Pulmonary artery endothelial cell (primary cell): ENCODE data around the gene ADAMTS15. TPM values are rescaled to one million over a fixed set of nuclear protein-coding genes. Genes with fewer than 3 reads are reported as not detected.

Experiments used
- DNase-seq: peaks from one replicate; pipeline ENCODE4 v3.0.0-alpha.2; 2011; ENCODE audit warnings: low read depth, low spot score
- total RNA-seq: library from RNA; depleted of rRNA; stranded (reverse); fragments of >200 nt; gene quantifications from 2 replicates; pipeline ENCODE4 v1.2.3, GENCODE V29; 2014

Gene ADAMTS15
- total RNA-seq, 1 donor from 2014 or later, result 0.07 TPM

DNA sequence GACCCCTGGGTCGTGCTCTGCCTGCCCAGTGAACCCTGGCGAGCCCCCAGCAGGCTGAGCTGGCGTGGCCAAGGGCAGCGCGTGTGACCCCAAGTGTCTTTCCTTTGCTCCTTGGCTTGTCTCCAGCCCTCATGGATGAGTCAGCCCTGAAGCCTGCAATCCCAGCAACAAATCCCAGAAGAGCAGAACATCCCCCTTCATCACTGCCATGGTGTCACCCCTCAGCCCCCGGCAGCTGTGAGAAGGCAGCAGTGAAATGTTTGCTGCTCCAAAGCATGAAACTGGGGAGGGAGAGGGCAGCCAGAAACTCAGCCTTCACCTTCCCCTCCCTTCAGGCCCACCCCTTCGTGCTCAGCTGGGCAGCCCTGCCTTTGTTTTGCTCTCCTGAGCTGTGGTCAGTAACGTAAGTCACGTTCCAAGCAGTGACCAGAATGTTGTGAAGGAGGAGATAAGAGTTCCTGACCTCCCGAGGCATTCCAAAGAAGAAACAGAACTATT lies 29.8 kb downstream of the ADAMTS15 start:
- DNase-seq, result no peak

- no peak for DNase-seq
Observed at GRCh38 chr11:130478881-130479280, 30.4 kb downstream of the ADAMTS15 start.

- no peak for DNase-seq
Observed at GRCh38 chr11:130480186-130480585, 31.7 kb downstream of the ADAMTS15 start.

DNA sequence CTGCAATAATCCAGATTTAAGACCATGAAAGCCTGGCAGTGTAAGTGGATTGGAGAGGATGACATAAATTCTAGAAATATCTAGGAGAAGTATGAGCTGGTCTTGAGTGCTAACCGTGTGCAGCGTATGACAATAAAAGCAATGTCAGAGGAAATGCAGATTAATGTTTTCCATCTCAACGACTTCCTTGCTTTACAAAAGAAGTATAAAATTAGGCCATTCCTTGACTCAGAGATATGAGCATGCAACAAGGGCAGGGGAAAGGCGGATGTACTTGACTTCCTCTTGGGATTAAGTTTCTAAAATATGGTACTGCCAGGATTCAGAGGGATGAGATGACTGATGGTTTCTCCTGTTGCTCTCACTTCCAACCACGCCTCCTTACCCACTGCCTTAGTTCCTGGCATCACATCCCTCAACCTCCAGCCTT lies 32.3 kb downstream of the ADAMTS15 start:
- DNase-seq, result peak; percentile 59

GRCh38 chr11:130483124-130483523 lies 34.7 kb downstream of the ADAMTS15 start:
- DNase-seq, result no peak

DNA sequence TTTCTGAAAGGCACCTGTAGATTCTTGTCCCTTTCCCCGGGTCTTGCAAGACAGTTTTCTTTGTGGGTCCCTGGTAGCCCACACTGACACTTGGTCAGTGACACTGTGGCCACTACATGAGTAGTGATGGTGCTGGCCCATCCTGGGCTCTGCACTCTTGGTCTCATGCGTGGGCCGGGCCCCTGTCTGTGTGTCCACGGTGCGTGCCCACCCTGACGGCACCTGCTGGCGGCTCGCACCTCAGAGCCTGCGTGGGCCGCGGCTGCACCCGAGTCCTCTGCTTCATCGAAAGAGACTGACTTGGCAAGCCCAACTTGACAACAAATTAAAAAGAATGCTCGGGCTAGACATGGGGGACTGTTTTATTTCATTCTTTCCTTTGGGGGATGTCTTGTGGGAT lies 37.5 kb downstream of the ADAMTS15 start:
- no peak for DNase-seq

GRCh38 chr11:130486391-130486836 lies 38.0 kb downstream of the ADAMTS15 start:
- no peak for DNase-seq

DNA sequence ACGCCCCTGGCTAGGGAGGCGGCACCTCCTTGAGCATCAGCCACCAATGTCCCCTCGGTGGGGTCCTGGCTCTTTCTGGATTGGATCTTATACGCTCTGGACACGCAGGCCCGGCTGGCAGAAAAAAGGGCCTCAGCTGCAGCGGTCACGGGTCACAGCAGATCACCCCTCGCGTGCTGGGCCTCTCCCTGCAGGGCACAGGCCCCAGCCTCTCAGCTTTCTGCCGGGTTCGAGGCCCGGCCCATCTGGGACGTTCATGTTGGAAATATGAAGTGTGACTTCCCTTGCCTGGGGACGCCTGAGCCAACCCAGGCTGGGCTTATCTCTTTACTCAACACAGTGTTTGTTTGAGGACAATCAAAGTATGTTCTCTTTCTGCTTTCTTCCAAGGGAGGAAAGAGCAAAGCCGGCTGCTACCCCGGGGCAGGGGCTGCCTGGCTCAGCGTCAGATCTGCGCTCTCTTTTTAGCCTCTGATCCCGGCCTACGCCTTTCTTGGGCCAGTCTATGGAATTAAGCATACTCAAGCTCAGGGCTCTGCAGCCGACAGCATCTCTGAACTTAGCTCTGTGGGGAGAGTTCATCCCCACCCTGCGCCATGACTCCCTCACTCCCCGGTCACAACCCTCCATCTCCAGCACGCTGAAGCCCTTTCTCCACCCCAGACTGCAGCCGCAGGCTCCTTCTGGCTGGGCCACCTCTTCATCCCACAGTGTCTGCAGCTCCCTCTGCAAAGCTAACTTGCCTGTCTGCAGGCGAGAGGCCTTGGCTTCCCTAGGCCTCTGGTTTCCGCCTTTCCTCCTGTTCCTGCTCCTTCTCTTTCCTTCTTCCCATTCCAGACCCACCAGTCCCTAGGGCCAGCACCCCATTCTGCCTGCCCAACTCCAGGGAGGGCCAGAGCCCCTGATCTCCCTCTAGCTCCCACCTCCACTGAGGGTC lies 38.8 kb downstream of the ADAMTS15 start:
- no peak for DNase-seq

GRCh38 chr11:130487924-130488815 lies 39.7 kb downstream of the ADAMTS15 start:
- DNase-seq, result no peak

DNA sequence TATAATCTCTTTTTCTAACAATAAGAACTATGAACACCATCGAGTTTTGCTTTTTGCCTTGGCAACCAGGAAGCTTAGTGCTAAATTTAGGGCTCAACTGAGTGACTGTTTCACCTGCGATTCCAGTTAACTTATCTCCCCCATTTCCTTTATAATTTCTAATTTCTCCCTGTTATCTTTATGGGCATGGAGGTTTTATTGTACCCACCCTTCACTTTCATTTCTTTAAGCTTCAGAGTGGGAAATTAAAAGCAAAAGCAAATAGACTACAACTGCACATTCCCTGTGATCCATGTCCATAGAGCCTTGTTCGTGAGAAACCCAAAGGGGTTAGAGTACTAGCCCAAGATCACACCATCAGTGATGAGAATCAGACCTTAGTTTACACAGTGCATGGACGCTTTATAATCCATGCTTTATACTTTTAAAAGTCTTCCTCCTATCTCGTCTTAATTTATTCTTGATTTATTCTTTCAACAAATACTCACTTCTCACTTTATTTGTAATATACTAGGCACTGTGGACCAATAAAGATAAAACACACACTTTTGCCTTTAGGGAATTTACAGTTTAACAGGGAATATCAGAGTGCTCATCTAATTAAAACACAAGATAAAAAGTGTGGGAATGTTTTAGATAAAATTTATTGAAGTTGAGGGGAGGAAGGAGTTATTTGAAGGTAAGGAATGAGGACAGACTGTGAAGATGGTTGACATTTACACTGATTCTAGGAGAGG lies 40.6 kb downstream of the ADAMTS15 start:
- no peak for DNase-seq

DNA sequence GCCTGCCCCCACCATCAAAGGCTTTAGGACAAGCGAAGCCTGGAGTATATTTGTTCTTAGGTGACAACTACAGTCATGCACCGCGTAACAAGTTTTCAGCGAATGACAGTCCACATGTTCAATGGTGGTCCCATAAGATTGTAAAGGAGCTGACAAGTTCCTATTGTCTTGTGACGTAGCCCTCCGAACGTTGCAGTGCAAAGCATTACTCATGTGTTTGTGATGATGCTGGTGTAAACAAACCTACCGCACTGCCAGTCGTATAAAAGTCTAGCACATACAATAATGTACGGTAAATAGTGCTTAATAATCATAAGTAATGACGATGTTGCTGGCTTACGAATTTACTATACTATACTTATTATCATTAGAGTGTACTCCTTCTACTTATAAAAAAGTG lies 41.3 kb downstream of the ADAMTS15 start:
- DNase-seq, result no peak

- DNase-seq, result no peak
Observed at GRCh38 chr11:130490682-130491449, 42.4 kb downstream of the ADAMTS15 start.

DNA sequence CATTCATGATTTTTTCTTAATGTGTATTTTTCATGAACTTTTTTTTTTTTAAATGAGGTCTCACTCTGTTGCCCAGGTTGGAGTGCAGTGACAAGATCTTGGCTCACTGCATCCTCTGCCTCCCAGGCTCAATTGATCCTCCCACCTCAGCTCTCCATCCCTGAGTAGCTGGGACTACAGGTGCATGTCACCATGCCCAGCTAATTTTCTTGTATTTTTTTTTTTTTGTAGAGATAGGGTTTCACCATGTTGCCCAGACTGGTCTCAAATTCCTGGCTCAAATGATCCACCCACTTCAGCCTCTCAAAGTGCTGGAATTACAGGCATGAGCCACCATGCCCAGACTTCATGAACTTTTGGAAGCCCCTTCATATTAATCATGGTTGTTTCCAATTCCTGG lies 49.7 kb downstream of the ADAMTS15 start:
- DNase-seq, result no peak

GRCh38 chr11:130499828-130500227 lies 51.4 kb downstream of the ADAMTS15 start:
- no peak for DNase-seq

- no peak for DNase-seq
Observed at GRCh38 chr11:130504317-130504716, 55.9 kb downstream of the ADAMTS15 start.

- DNase-seq, result no peak
Observed at GRCh38 chr11:130508913-130509312, 60.5 kb downstream of the ADAMTS15 start.

GRCh38 chr11:130509942-130510341 lies 61.5 kb downstream of the ADAMTS15 start:
- no peak for DNase-seq

- DNase-seq, result no peak
Observed at GRCh38 chr11:130510407-130511006, 62.1 kb downstream of the ADAMTS15 start.

- no peak for DNase-seq
Observed at GRCh38 chr11:130511765-130512164, 63.3 kb downstream of the ADAMTS15 start.

DNA sequence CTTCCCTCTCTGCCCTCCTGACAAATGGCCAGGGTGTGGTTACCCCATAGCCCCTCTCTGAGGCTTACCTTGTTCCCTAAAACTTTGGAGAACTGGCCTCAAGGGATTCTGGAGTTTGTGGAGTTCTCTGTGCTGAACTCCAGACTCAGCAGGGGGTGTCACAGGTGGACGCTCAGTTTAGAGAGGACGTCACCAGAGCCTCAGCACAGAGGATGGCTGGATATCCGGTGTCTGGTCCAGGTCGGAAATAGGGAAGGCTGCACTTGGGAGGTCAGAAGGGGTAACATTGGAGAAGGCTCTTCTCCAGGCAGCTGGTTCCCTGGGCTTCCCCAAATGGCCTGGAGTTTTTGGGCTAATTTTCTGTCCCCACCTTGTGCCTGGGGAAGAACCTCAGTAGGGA lies 64.2 kb downstream of the ADAMTS15 start:
- no peak for DNase-seq
